GM19468 (cell line): ENCODE results near the gene HPN.
"Not testable (repeated sequence)": the region's sequence is repeated elsewhere in the genome, so short reads cannot be mapped to it uniquely, and the experiment has no call there.

Experiments used
- ATAC-seq: cut with Tn5 transposase; IDR thresholded peaks from one replicate; pipeline ENCODE4 v1.9.1; 2021; ENCODE audit warnings: mild to moderate bottlenecking, moderate library complexity, moderate number of reproducible peaks; ENCODE audit not compliant: unreplicated experiment; ENCODE audit errors: extremely low read depth

HPN gene

DNA sequence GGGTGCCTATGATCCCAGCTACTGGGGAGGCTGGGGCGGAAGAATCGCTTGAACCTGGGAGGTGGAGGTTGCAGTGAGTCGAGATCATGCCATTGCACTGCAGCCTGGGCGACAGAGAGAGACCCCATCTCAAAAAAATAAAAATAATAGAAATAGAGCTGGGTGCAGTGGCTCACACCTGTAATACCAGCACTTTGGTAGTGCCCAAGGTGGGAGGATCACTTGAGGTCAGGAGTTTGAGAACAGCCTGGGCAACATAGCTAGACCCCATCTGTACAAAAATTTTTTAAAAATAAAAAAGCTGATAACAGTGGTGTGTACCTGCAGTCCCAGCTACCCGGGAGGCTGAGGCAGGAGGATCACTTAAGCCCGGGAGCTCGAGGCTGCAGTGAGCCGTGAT is 34.1 kb upstream of the HPN start:
- not testable (repeated sequence) for ATAC-seq

DNA sequence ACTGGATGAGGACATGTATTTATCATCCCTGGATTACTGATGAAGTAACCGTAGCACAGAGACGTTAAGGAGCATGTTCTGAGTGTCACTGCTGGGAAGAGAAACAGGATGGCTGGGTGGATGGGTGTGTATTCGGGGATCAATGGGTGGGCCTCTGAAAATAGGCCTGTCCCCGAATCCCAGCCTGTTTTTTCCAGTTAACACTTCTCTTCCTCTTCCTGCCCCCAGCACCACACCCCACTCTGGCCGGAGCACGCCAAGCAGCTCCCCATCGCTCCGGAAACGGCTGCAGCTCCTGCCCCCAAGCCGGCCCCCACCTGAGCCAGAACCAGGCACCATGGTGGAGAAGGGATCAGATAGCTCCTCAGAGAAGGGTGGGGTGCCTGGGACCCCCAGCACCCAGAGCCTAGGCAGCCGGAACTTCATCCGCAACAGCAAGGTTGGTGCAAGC is 32.6 kb upstream of the HPN start:
- ATAC-seq = no peak

DNA sequence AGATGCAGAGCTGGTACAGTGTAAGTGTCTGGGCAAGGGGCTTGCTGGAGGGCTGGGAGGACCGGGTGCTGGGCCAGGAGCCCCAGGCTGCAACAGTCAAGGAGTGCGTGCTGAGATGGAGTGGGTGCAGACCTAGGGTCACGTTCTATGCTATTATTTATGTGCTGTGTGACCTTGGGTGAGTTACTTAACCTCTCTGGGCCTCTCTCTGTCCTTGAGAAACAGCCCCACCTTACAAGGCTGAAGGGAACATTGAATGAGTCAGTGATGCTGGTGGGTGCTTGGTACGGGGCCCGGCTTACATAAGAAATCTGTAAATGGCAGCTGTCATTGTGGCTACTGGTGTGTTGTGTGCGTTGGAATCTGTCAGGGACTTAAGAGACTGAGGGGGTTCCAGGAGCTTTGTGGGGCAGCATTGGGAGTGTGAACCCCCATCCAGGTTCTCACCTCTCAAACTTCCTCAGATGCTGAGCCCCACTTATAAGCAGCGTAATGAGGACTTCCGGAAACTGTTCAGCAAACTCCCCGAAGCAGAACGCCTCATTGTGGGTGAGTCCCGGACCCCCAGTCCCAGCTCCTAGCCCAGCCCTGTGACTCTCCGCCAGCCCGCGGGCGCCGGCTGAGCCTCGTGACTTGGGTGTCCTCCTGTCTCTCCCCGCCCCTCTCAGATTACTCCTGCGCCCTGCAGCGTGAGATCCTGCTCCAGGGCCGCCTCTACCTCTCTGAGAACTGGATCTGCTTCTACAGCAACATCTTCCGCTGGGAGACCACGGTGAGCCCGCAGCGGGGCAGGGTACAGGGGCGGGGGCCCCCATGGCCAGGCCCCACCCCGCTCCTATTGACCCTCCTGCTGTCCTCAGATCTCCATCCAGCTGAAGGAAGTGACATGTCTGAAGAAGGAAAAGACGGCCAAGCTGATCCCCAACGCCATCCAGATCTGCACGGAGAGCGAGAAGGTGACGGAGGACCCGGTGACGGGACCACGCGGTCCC is 31.8 kb upstream of the HPN start:
- ATAC-seq = no peak

DNA sequence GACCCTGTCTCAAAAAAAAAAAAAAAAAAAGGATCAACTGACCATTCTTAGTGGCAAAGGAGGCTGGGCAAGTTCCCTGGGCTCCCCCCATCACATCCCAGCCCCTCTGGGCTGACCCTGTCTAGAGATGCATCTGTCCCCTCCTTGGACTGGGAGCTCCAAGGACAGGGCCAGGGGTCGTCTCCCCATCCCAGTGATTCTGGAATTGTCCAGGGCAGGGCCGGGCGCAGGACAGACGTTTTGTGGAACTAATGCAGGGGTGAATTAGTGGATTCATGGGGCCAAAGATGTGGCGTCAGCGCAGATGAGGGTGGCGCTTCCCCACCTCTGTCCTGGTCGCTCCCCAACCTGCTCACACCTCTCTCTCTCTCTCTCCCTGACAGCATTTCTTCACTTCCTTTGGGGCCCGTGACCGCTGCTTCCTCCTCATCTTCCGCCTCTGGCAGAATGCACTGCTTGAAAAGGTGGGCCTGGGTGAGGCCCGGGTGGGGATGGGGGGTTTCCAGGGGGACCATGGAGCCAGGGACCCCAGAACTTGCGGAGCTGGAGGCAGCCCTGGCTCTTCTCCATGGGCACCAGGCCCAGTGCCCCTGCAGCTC is 30.3 kb upstream of the HPN start:
- no peak for ATAC-seq

DNA sequence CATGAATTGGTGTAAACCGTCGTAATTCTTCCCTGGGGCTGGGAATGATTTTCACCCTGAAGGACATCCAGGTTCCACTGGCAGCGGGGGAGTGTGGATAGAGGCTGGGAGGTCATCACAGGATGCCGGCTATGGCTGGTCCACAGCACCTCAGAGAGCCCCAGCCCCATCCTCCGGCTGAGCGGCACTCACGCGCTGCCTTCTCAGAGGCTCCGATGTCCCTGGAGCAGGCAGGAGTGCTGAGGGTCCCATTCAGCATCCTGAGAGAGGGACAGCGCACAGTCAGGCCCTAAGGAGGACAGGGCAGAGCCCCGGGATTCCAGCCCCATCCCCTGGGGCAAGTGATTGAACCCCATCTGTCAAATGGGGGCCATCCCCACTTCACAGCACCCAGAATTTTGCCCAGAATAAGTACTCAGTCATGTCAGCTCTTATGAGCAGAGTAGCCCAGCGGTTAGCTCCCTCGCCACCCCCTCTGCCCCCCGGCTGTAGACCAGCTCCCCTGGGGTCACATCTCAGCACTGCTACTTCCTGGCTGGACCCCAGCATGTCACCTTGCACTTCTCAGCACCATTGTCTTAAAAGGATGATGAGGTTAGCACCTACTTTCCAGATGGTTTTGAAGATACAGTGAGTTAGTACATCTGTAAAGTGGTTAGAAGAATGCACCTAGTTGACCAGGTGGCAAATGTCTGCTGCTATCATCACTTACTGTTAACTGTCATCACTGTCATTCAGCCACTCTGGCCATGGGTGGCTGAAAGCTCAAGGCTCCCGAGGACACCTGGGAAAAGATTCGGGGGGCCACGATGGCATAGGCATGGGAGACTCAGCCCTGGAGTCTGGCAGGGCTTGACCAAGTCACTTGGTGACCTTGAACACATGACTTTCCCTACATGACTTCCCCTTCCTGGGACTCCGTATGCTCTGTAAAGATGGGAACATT is 29.5 kb upstream of the HPN start:
- no peak for ATAC-seq

DNA sequence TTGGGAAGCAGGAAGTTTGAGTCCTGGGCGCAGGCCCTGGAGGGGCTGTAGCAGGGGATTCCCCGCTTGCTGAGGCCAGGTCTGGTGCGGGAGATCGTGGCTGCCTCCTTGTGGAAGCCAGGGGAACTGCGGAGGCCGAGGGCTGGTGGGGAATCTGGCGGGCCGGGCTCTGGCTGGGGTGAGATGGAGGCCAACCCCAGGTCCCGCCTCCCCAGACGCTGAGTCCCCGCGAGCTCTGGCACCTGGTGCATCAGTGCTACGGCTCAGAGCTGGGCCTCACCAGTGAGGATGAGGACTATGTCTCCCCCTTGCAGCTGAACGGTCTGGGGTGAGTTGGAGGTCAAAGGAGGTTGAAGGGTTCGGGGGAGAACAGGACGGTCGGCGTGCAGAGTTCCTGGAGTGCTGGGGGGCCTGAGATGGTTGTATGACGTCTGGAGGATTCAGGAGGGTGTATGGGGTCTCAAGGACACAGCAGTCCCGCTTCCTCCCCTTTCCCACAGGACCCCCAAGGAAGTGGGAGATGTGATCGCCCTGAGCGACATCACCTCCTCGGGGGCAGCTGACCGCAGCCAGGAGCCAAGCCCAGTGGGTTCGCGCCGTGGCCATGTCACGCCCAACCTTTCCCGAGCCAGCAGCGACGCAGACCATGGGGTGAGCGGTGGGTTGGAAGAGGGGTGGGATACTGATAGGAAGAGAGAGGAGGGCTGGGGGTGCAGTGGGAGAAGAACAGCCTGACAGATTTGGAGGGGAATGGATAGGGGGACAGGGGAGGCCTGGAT is 28.3 kb upstream of the HPN start:
- no peak for ATAC-seq

DNA sequence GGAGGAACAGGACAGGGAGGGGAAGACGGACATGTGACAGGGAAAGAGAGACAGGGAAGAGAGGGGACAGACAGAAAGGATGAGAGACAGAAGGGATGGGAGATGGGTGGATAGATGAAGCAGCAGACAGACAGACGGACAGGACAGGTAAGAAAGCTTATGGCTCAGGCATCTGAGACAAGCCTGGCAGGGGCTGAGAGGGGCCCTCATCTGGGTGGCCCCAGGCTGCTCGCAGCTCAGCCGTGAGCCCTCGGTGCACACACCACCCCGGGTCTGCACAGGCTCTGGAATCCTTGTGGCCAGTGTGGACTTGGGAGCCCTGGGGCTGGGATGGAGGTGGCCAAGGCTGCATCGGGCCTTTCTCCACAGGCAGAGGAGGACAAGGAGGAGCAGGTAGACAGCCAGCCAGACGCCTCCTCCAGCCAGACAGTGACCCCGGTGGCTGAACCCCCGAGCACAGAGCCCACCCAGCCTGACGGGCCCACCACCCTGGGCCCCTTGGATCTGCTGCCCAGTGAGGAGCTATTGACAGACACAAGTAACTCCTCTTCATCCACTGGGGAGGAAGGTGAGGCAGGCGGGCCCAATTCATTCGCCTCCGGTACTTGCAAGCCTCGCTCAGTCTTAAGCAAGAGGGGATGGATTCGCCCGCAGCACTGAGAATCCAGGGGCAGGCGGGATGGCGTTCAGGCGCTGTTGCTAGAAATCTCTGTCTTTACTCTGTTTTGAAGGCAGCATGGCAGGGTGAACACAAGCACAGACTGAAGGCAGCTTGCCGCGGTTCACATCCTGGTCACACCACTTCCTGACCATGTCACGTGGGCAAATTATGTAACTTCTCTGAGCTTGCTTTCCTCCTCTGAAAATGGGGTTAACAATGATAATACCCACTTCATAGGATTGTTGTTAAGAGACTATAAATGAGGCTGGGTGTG is 27.4 kb upstream of the HPN start:
- ATAC-seq = no peak

DNA sequence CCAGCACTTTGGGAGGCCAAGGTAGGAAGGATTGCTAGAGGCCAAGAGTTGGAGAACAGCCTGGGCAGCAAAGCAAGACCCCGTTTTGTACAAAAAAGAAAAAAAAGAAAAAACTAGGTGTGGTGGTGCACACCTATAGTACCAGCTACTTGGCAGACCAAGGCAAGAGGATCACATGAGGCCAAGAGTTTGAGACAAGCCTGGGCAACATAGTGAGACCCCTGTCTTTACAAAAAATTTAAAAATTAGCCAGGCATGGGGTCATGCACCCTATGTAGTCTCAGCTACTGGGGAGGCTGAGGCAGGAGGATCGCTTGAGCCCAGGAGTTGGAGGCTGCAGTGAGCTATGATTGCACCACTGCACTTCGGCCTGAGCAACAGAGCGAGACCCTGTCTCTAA is 26.7 kb upstream of the HPN start:
- ATAC-seq = not testable (repeated sequence)

DNA sequence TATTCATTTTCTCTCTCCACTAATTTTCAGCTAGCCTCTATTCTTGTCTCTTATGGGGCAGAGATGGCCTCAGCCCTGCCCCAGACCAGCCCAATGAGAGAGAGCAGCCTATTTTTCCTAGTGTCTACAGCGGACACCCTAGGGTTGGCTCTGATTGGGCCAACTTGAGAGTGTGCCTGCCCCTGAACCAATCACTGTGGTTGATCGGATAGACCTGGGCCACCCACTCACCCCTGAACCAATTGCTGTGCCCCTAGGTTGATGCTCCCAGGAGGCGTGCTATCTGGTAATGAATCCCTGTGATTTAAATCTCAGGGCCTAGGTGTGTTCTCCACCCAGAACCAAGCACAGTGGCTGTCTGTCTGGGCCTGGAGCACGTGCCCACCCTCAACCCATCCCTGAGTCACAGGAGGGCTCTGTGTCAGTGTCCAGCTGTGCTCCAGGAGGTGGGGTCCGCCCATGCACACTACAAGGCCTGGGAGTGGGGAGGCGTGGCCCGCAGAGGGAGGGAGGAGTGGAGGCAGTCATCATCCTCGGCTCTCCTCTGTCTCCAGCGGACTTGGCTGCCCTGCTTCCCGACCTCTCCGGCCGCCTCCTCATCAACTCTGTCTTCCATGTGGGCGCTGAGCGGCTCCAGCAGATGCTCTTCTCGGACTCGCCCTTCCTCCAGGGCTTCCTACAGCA is 26.1 kb upstream of the HPN start:
- ATAC-seq = no peak

DNA sequence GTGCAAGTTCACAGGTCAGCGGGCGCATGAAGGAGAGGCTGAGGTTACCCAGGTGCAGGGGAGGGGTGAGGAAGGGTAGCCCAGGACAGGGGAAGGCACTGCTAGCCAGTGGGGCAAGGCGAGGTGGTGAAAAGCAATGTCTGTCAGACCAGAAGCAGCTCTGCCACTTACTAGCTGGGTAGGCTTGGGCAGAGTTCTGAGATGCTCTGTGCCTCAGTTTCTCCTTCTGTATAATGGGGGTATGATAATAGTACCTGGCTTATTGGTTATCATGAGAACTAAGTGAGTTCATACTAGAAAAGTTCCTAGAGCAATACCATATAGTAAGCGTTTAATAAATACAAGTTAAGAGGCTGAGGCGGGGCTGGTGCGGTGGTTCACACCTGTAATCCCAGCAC is 25.6 kb upstream of the HPN start:
- ATAC-seq = no peak

DNA sequence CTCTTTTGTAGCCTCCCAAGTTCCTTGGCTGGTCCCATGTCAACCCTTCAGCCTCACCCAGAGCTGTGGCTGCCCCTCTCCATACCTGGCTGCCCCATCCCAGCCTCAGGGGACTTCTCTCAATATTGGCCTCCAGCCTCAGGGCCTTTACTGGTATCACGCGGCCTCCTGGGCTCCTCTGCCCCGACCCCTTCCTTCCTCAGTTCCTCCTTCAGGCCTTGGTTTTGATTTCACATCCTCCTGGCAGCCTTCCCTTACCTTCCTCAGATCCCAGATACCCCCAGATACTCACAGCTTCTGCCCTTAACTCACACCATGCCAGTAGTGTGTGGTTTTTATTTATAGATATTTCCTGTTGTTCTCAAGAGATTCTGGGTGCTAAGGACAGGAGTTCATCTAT is 24.0 kb upstream of the HPN start:
- ATAC-seq = no peak

DNA sequence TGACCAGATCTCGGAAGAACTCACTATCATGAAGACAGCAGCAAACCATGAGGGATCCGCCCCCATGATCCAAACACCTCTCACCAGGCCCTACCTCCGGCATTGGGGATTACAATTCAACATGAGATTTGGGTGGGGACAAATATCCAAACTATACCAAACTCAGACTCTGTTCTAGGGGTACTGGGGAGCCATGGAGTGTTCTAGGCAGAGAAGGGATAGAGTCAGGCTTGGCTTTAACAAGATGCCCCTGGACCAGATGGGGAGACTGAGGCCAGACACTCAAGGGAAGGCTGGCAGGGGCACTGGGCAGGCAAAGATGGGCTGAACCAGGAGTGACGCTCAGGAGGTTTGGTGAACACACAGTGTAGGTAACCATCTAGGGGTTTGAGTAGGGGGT is 23.1 kb upstream of the HPN start:
- ATAC-seq = no peak

DNA sequence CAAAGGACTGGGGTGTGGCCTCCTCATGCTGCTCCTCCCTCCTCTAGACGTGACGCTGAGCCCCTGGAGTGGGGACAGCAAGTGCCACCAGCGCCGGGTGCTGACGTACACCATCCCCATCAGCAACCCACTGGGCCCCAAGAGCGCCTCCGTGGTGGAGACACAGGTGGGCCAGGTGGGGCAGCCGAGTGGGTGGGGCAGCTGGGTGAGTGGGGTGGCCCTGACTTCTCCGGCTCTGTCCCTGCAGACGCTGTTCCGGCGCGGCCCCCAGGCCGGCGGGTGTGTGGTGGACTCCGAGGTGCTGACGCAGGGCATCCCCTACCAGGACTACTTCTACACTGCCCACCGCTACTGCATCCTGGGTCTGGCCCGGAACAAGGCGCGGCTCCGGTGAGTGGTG is 22.4 kb upstream of the HPN start:
- no peak for ATAC-seq

DNA sequence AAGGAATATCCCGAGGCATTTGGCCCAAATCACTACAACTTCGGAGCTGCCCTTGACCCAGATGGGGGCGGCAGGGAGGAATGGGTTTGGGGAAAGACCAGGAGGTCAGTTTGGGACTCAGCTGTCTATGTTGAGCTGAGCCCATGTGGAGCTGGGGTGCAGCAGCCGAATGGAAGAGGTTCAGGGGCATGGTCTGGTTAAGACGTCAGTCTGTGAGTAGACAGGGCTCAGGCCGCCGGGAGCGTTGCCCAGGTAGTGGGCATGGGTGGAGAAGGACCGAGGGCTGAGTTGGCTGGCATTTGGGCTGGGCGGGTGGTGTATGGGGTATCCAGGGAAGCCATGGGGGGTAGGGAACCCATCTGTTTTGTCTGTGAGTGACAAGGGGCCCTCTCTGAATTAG is 20.5 kb upstream of the HPN start:
- no peak for ATAC-seq

DNA sequence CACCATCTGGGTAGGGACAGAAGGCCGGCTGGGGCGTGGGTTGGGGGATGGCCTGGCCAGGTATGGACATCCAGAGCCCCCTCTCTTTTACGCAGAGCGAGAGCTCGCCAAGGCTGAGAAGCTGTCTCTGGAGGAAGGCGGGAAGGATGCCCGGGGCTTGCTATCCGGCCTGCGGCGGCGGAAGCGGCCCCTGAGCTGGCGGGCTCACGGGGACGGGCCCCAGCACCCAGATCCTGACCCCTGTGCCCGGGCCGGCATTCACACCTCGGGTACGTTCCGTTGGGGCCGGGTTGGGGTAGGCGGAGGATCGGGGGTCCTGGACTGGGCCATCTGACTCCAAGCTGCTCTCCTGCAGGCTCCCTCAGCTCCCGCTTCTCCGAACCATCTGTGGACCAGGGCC is 19.9 kb upstream of the HPN start:
- no peak for ATAC-seq

DNA sequence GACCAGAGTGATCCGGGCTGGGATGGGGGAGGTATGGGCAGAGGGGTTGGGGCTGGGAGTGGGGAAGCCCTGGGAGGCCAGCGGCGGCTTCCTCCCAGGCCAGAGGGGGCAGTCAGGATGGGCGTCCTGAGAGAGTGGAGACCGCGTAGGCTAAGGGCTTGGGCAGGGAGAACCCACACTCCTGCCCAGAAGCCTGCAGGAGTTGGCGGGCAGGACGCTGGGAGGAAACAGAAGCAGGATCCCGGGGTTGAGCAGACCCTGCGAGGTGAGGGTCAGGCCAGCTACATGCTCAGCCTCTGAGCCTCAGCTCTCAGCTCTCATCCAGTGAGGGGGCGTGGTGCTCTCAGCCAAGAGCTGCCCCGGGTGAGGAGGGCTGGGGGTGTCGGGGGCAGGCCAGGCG is 19.1 kb upstream of the HPN start:
- no peak for ATAC-seq

DNA sequence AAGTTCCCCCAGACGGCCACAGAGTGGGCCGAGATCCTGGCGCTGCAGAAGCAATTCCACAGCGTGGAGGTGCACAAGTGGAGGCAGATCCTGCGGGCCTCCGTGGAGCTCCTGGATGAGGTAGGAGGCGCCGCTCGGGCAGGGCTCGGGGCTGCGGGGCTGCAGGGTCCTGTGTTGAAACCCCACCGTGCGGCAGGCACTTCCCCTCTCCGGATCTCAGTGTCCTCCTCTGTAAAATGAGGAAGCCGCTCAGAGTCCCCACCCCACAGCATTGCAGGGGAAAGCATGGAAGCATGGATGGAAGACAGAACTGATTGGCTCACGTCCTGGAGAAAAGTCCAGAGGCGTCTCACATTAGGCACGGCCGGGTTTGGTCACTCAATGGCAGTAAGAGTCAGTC is 18.1 kb upstream of the HPN start:
- ATAC-seq = no peak

DNA sequence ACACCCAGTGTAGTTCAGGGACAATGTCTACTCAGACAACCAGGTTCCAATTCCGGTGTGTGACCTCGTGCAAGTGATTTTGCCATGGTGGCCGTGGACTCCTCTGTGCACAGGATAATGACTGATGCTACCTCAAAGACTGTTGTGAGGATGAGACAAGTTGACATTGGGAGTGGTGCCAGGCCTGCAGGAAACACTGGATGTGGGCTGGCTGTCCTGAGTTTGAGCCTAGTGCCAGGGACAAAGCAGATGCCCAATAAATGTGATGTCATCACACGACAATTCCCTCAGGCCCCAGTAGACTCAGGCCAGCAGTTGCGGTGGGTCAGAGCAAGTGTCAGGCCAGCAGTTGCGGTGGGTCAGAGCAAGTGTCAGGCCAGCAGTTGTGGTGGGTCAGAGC is 17.4 kb upstream of the HPN start:
- no peak for ATAC-seq
